HTR-8/SVneo (cell line): ENCODE results near the gene ZP3.
"Not testable (repeated sequence)": the region's sequence is repeated elsewhere in the genome, so short reads cannot be mapped to it uniquely, and the experiment has no call there.

Experiments used
- DNase-seq: peaks from one replicate; pipeline ENCODE4 v3.0.0; 2011; ENCODE audit warnings: low spot score, mixed read lengths; ENCODE audit not compliant: insufficient read length
- FAIRE-seq: peaks from 2 replicates; lab custom pipeline; 2011; peaks lifted over from hg19 to GRCh38; lab: Jason Lieb, UNC

ZP3 gene

GRCh38 chr7:76403780-76404494 is 20.8 kb upstream of the ZP3 start:
- DNase-seq (no peak), FAIRE-seq (no peak)

GRCh38 chr7:76405738-76406137 is 19.0 kb upstream of the ZP3 start:
- no peak for FAIRE-seq
- DNase-seq: no peak

GRCh38 chr7:76407718-76408117 is 17.0 kb upstream of the ZP3 start:
- no peak for FAIRE-seq

GRCh38 chr7:76408121-76408560 is 16.6 kb upstream of the ZP3 start:
- DNase-seq: no peak
- no peak for FAIRE-seq

More at GRCh38 chr7:76407718-76408117, 17.0 kb upstream of the ZP3 start:
- no peak for DNase-seq

- FAIRE-seq (no peak), DNase-seq (peak; percentile 45)
Measured at GRCh38 chr7:76409537-76409936, 15.2 kb upstream of the ZP3 start, which contains the start of gene SSC4D. Gene SSC4D (minus strand): TSS chr7:76409697. CDS start chr7:76404439, 5,258 bp downstream.

GRCh38 chr7:76411626-76412025 is 13.1 kb upstream of the ZP3 start:
- DNase-seq (no peak), FAIRE-seq (no peak)

- no peak for DNase-seq
- FAIRE-seq: no peak
Measured at GRCh38 chr7:76412249-76412648, 12.5 kb upstream of the ZP3 start.

- FAIRE-seq, DNase-seq: not testable (repeated sequence)
Measured at GRCh38 chr7:76417654-76418310, 7.0 kb upstream of the ZP3 start.

- FAIRE-seq: not testable (repeated sequence)
- DNase-seq: peak; percentile 22
Measured at GRCh38 chr7:76421097-76421496, 3.7 kb upstream of the ZP3 start.

- FAIRE-seq: no peak
Measured at GRCh38 chr7:76423666-76424412, 911 bp upstream of the ZP3 start.

GRCh38 chr7:76425156-76425555 is 406 bp downstream of the ZP3 start:
- DNase-seq (no peak), FAIRE-seq (no peak)

More at GRCh38 chr7:76423666-76424412, 911 bp upstream of the ZP3 start:
- no peak for DNase-seq

GRCh38 chr7:76425558-76425957 is 808 bp downstream of the ZP3 start:
- not testable (repeated sequence) for DNase-seq, FAIRE-seq

GRCh38 chr7:76426246-76426645 is 1.5 kb downstream of the ZP3 start:
- no peak for FAIRE-seq

GRCh38 chr7:76427635-76428034 is 2.9 kb downstream of the ZP3 start:
- no peak for FAIRE-seq
- no peak for DNase-seq

More at GRCh38 chr7:76426246-76426645, 1.5 kb downstream of the ZP3 start:
- DNase-seq: no peak

- FAIRE-seq: no peak
- no peak for DNase-seq
Measured at GRCh38 chr7:76428149-76428823, 3.5 kb downstream of the ZP3 start.

- FAIRE-seq (no peak), DNase-seq (no peak)
Measured at GRCh38 chr7:76428868-76429805, 4.4 kb downstream of the ZP3 start.

- no peak for FAIRE-seq
- no peak for DNase-seq
Measured at GRCh38 chr7:76430211-76430610, 5.5 kb downstream of the ZP3 start.

- DNase-seq: no peak
- FAIRE-seq: no peak
Measured at GRCh38 chr7:76430836-76431235, 6.1 kb downstream of the ZP3 start.

GRCh38 chr7:76437873-76438272 is 13.1 kb downstream of the ZP3 start:
- not testable (repeated sequence) for DNase-seq, FAIRE-seq
